GM18951 (cell line): ENCODE data around the gene ALKBH5.
"Not testable (repeated sequence)": the region's sequence is repeated elsewhere in the genome, so short reads cannot be mapped to it uniquely, and the experiment has no call there.

Source experiments
- POLR2A ChIP-seq: IDR thresholded peaks from 4 replicates; pipeline ENCODE4 v1.6.1; 2011; ENCODE audit warnings: mild to moderate bottlenecking; ENCODE audit not compliant: insufficient read length, insufficient read depth; ENCODE audit errors: extremely low read depth
- in situ Hi-C: fragments of 300-500 bp; cut with MboI; formaldehyde crosslinking; loops from one replicate; pipeline ENCODE4 v1.12.0; 2022; ENCODE audit warnings: low sequenced_read_pairs, mixed read lengths, inconsistent platforms; ENCODE audit not compliant: unreplicated experiment

The ALKBH5 gene

DNA sequence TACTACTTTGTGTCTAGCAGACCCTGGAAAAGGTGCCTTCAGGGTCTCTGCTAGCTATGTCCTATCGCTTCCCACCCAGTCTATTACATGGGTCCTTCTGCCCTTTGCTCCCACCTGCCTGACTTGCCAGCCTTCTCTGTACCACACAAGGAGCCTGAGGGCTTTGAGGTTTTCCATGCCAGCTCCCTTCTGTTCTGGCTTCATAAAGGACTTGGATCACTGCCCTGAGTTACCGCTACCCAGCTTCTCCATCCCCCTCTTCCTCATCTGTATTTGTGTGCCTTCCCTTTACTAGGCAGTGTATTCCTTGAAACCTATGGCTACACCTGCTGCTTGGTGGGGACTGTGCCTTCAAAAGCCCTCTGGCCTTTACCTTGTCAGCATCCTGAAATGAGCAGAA, 22.2 kb downstream of the ALKBH5 start:
- TF ChIP-seq POLR2A: no peak
- in situ Hi-C loops: no loop called here

DNA sequence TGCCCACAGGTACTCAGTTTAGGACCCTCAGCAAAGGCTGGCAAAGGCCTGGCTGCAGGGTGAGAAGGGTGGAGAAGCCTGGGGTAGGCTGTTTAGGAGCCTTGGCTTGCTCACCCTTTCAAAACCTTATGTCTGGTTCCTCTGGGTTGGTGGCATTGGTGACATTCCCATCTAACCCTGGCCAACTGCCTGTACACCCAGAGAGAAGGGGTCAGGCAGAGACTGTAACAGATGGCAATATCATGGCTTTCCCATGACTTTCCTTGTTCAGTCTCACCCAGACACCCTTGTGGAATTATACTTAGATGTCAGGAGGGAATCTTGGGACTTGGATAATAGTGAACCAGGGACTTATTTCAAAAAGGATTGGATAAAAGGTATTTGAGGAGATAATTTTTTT, 23.3 kb downstream of the ALKBH5 start:
- TF ChIP-seq POLR2A: no peak
- in situ Hi-C loops: no loop called here

DNA sequence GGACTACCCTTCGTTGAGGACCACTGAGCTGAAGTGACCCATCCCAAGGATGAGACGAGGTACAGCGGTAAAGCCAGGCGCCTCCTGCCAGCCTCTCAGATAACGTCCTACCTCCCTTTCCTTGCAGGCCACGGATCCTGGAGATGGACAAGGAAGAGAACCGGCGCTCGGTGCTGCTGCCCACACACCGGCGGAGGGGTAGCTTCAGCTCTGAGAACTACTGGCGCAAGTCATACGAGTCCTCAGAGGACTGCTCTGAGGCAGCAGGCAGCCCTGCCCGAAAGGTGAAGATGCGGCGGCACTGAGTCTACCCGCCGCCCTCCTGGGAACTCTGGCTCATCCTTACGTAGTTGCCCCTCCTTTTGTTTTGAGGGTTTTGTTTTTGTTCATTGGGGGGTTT, 24.5 kb downstream of the ALKBH5 start:
- no peak for TF ChIP-seq POLR2A
- in situ Hi-C loops: no loop called here

DNA sequence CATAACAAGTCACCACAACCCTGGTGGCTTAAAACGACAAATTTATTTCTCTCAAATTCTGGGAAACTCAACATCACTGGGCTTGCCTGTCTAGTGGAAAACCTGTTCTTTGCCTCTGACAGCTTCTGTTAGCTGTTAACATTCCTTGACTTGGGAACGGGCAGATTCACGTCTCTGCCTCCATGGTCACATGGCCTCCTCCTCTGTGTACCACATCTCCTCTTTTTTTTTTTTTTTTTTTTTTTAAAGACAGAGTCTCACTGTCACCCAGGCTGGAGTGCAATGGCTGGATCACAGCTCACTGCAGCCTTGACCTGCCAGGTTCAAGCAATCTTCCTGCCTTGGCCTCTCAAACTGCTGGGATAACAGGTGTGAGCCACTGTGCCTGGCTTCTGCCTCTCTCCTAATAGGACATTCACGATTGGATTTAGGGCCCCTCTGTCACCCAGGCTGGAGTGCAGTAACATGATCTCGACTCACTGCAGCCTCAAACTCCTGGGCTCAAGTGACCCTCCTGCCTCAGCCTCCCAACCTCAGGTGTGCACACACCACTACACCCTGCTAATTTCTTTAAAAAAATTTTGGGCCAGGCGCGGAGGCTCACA, 30.1 kb downstream of the ALKBH5 start:
- no peak for TF ChIP-seq POLR2A
- in situ Hi-C loops: no loop called here

DNA sequence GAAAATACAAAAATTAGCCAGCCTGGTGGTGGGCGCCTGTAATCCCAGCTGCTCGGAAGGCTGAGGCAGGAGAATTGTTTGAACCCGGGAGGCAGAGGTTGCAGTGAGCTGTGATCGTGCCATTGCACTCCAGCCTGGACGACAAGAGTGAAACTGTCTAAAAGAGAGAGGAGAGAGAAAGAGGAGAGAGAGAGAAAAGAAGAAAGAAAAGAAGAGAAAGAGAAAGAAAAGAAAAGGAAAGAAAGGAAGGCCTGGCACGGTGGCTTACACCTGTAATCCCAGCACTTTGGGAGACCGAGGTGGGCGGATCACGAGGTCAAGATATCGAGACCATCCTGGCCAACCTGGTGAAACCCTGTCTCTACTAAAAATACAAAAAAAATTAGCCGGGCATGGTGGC, 33.3 kb downstream of the ALKBH5 start:
- in situ Hi-C loops: not testable (repeated sequence)

DNA sequence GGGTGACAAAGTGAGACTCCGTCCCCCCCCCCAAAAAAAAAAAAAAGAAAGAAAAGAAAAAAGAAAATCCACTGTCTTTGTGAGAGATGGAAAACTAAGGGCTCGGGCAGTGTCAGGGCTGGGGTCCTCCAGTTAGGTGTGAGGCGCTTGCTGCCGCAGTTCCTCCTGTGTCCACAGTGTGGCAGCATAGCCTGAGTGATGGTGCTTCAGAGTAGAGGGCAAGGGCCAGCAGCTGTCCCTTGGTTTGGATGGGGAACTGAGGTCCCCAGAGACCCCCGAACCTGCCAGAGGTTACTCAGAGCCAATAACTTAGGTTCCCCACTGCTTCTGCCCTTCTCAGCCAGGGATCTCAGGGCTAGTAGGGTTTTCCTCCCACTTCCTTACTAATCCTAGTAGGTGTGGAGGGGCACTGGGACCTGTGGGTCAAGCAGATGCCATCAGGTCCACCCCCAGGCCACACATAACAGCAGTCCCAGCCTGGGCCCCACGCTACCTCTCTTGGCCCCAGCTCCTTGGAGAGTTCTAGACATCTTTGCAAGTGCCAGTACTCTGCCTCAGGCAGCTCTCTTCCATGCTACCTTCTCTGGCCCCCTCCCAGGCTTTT, 33.9 kb downstream of the ALKBH5 start:
- in situ Hi-C loops: no loop called here
- TF ChIP-seq POLR2A: no peak

DNA sequence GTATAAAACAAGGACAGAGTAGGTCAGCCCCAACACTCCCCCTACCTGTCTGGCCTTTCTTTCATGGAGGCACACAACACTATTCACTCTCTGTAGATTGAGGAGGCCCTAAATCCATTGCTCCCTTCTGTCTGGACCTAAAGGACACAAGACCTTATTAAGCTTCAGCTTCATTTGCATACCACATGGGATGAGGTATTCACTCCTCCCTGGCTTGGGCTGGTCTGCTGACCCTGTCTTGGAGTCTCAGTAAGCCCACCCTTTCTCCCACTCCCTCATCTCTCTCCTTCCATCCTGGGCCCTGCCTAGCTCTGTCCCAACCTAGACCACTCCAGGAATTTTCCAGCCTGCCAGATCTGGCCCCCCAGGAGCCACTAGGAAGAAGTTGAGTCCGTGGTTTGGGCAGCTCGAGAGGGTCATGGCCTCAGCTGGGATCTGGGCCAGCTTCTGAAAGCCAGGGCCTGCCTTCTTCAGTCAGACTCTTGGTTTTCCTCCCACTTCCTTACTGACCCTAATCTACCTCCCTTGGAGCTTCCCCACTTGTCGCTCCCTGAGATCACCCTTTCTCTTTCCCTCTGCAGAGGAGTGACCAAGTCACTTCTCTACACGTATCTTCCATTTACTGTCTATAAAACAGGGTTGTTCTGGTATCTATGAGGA, 35.3 kb downstream of the ALKBH5 start:
- in situ Hi-C loops: no loop called here
- no peak for TF ChIP-seq POLR2A

DNA sequence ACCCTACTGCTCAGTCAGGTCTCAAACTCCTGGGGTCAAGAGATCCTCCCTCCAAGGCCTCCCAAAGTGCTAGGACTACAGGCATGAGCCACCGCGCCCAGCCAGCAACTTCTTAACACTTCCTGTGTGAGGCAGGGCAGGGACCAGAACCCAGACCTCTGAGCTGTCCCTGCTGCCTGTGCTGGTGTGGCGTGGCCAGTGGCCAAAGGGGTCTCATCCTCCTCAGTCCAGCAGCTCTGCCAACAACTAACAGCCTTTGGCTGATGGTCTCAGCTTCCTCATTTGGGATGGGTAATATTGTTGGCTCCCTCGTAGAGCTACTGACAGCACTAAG, 40.4 kb downstream of the ALKBH5 start:
- no peak for TF ChIP-seq POLR2A

DNA sequence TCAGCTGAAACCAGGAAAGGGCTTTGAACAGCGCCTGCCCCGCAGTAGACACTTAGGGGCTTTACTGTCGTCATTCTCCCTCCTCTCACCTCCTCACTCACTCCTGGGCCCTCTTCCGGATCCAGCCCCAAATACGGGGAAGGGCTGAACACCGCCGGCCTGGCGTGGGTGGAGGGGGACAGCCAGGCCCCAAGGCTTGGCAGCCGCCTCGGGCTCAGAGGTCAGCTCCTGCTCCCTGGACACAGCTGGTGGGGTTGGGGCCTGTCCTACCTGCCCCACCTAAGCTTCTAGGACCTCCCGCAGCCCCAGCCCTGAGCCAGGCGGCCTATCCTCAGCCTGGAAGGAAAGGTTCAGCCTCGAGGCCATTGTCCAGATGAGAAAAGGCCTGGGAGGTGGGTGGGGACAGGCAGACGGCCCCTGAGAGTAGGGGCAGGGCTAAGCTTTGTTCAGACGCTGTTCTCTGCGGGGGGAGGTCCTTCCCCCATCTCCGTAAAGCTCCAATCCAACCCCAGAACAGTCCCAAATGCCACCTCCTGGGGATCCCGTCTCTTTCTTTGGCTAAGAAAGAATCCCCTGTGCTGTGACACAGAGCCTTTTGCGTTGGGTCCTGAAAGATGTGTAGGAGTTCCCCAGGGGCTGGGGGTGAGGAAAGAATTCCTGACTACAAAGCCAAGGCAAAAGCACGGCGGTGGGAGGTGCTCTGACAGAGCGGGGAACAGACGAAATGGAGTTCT, 40.9 kb downstream of the ALKBH5 start:
- TF ChIP-seq POLR2A: no peak
- in situ Hi-C loops: no loop called here

More for the DNA sequence above, 40.4 kb downstream of the ALKBH5 start:
- in situ Hi-C loops: no loop called here

DNA sequence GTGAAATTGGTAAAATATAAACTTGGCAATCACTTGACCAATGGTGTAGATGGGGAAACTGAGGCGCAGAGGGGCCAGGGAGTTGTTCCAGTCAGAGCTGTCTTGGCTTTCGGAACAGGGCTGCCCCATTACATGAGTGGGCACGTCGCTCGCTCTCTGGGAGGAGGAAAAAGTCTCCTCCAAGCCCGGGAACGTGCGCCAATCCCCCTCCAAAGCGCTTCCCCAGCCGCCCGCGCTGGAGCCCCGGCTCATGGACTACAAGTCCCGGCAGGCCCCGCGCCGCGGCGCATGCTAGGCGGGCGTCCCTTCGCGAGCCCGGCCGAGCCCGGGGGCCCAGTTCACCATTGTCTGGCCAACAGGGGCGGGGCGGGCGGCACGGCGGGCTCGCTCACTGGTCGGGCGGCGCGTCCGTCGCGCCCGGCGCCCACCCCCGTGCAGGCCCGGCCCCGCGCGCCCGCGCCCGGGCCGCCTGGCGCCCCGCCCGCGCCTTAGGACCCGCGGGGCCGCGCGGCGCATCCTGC, 41.6 kb downstream of the ALKBH5 start, which contains the start of gene LLGL1:
Gene LLGL1 (plus strand): TSS at position 515 of the 521 bp plus-strand sequence. CDS start 48 bp downstream, outside the sequence.
- in situ Hi-C loops: no loop called here

DNA sequence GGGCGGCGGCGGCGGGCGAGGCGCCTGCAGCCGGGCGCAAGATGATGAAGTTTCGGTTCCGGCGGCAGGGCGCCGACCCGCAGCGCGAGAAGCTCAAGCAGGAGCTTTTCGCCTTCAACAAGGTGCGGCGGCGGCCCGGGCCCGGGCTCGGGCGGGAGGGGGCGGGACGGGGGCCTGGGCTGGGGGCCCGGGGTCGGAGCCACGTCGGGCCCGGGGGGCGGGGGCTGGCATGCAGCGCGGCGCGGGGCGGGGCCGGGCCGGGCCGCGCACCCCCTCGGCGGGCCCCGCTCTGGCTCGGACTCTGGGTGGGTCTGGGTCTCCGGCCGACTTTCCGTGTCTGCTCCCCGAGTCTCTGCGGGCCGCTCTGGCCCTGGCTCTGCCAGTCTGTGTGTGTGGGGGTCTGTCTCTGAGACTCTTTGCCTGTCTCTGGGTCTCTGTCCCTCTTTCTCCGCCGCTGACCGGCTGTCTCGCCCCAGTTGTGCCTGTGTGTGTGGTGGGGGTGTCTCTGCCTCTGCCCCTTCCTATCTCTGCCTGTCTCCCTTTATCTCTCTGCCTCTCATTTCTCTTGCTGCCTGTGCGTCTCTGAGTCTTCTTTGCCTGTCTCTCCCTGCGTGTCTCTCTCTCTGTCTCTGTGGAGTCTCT, 42.1 kb downstream of the ALKBH5 start:
- in situ Hi-C loops: no loop called here

More for the DNA sequence above, 41.6 kb downstream of the ALKBH5 start, which contains the start of gene LLGL1:
- no peak for TF ChIP-seq POLR2A

DNA sequence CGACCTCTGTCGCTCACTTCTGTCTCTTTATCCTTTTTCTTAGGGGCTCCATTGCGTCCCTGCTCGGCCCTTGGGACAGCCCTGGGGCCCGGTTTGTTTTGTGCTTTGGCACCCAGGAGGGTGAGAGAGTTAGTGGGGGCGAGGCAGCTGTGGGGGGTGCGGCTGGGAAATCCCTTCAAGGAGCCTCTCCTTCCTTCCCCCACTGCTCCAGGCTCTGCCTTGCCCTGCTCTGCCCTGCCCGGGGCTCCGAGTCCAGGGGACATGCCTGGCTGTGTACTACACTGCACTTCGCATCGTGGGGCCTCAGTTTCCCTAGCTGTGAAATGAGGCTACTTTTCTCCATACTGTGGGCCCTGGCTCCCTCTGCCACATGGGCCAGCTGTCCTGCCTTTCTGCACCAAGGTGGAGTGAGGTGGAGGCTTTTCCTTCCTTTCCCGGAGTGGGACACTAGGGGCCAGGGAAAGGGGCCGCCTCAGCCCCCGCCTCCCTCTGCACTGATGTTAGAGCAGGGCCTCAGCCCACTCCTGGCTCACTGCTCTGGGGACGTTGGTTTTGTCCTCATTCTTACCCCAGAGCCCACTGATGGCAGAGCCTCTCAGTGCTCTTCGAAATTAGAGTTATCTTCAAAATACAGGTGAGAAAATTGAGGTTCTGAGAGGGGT, 42.8 kb downstream of the ALKBH5 start:
- no peak for TF ChIP-seq POLR2A
- in situ Hi-C loops: no loop called here

More for the DNA sequence above, 42.1 kb downstream of the ALKBH5 start:
- peak; percentile 39 for TF ChIP-seq POLR2A

DNA sequence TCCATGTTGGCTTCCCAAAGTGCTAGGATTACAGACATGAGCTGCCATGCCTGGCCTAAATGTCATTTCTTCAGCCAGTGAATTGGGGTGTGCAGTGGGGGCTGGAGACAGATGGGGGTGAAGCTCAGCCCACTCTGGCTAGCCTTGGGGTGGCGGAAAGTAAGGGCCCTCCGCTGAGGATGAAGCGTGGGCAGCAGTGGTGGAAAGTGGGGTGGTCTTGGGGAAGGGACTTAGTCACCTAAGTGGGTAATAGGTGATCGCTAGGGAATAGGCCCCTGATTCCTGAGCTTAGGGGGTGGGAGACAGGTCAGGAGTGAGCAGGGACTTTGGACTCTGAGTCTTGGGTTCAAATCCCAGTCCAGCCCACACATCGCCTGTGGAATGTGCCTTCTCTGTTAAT, 44.0 kb downstream of the ALKBH5 start:
- in situ Hi-C loops: no loop called here
- TF ChIP-seq POLR2A: no peak

DNA sequence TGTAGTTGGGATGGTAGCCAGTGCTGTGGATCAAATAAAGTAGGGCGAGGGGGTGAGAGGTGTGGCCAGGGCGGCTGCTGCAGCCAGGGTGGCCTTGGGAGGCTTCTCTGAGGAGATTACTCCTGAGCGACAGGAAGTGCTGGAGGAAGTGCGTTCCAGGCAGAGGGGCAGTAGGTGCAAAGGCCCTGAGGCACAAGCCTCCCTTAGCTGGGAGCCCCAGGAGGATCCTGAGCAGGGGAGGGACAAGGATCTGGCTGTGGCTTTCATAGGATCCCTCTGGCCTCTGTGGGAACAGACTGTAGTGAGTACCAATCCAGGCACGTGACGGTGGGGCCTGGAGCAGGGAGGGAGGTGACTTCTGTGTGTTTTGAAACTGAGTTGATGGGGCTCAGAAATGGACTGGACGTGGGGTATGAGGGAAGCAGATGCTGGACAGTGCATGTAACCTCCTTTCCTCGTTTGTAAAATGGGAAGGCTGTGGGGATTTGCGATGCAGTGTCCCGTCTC, 44.6 kb downstream of the ALKBH5 start:
- TF ChIP-seq POLR2A: no peak
- in situ Hi-C loops: no loop called here
